ENCODE results near the gene NAPG.
"Not testable (repeated sequence)": the region's sequence is repeated elsewhere in the genome, so short reads cannot be mapped to it uniquely, and the experiment has no call there.

Gene NAPG

GRCh38 chr18:10574412-10574811, 48.6 kb downstream of the NAPG start:
- peak; percentile 53; the same call in 1 of the 2 replicates for TF ChIP-seq SPI1 (IDR thresholded peaks at IDR 0.05; ENCODE audit: borderline replicate concordance, low read depth)
- DNase-seq (ENCODE audit: low read depth in 1 of 2, low spot score in 1 of 2); H3K4me3 ChIP-seq (replicated peaks; ENCODE audit: insufficient read depth, low read length); H3K27me3 ChIP-seq (ENCODE audit: insufficient read depth, poor library complexity, severe bottlenecking); H3K27ac ChIP-seq (replicated peaks): not testable (repeated sequence)

GRCh38 chr18:10577842-10578572, 52.2 kb downstream of the NAPG start:
- not testable (repeated sequence) for H3K27me3 ChIP-seq (ENCODE audit: insufficient read depth, poor library complexity, severe bottlenecking); DNase-seq (ENCODE audit: low read depth in 1 of 2, low spot score in 1 of 2); H3K4me3 ChIP-seq (replicated peaks; ENCODE audit: insufficient read depth, low read length); H3K27ac ChIP-seq (replicated peaks)

GRCh38 chr18:10578573-10578899, 52.7 kb downstream of the NAPG start:
- H3K27ac ChIP-seq (replicated peaks); H3K27me3 ChIP-seq (ENCODE audit: insufficient read depth, poor library complexity, severe bottlenecking); H3K4me3 ChIP-seq (replicated peaks; ENCODE audit: insufficient read depth, low read length); DNase-seq (ENCODE audit: low read depth in 1 of 2, low spot score in 1 of 2): not testable (repeated sequence)

DNA sequence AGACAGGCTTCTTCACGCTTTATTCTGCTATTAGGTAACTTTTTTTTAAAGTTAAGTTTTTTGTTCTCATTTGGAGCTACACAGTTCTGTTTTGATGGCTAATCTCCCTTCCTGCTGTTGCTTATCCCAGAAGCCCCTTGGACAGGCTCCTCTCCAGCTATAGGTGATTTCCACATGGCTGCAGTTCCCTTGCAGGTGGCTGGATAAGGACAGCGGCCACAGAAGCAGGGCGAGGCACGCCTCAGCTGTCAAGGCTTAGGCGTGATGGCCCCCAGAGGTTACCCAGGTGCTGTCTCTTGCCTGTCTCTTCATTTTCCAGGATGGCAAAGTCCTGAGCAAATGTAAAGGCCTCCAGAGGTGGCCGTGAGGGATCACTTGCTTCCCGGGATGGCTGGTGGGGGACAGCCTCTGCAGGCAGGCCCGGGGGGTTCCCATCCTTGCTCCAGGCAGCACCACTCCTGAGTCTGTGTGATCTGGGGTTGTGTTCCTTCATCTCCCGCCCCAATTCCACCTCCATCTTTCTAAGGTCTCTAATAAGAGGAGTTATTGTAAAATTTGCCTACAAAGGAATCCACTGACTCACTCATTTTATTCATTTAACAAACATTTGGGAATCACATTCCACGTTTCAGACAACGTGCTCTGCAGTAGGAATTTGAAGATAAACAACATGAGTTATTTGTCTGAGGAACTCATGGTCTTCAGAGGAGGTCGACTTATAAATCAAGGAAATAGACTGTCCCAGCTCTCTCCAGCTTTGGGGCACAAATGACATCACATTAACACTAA, 53.4 kb downstream of the NAPG start:
- Histone ChIP-seq H3K27ac (replicated peaks) (no peak overlapping the region), H3K27me3 (ENCODE audit: insufficient read depth, poor library complexity, severe bottlenecking) (no peaks in the 10 kb centered on the region), H3K4me3 (replicated peaks; ENCODE audit: insufficient read depth, low read length) (no peak overlapping the region)
- DNase-seq (ENCODE audit: low read depth in 1 of 2, low spot score in 1 of 2): no peak
- TF ChIP-seq SPI1 (IDR thresholded peaks at IDR 0.05; ENCODE audit: borderline replicate concordance, low read depth): no peak
- no peak for TF ChIP-seq POLR2AphosphoS5 (IDR thresholded peaks at IDR 0.05; ENCODE audit: low read depth)
- no peak for TF ChIP-seq GABPA (IDR thresholded peaks at IDR 0.05; ENCODE audit: low read depth)
- no peak for TF ChIP-seq REST (IDR thresholded peaks at IDR 0.05; ENCODE audit: insufficient replicate concordance, low read depth)
- TF ChIP-seq, protein P1, sequence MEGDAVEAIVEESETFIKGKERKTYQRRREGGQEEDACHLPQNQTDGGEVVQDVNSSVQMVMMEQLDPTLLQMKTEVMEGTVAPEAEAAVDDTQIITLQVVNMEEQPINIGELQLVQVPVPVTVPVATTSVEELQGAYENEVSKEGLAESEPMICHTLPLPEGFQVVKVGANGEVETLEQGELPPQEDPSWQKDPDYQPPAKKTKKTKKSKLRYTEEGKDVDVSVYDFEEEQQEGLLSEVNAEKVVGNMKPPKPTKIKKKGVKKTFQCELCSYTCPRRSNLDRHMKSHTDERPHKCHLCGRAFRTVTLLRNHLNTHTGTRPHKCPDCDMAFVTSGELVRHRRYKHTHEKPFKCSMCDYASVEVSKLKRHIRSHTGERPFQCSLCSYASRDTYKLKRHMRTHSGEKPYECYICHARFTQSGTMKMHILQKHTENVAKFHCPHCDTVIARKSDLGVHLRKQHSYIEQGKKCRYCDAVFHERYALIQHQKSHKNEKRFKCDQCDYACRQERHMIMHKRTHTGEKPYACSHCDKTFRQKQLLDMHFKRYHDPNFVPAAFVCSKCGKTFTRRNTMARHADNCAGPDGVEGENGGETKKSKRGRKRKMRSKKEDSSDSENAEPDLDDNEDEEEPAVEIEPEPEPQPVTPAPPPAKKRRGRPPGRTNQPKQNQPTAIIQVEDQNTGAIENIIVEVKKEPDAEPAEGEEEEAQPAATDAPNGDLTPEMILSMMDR (IDR thresholded peaks at IDR 0.05; ENCODE audit: insufficient read depth, low read length): no peak

- Histone ChIP-seq H3K27me3 (ENCODE audit: insufficient read depth, poor library complexity, severe bottlenecking) (no peaks in the 10 kb centered on the region), H3K4me3 (replicated peaks; ENCODE audit: insufficient read depth, low read length) (no peak overlapping the region), H3K27ac (replicated peaks) (no peak overlapping the region)
- TF ChIP-seq, protein P1 (IDR thresholded peaks at IDR 0.05; ENCODE audit: insufficient read depth, low read length): no peak
- no peak for TF ChIP-seq GABPA (IDR thresholded peaks at IDR 0.05; ENCODE audit: low read depth)
- no peak for TF ChIP-seq REST (IDR thresholded peaks at IDR 0.05; ENCODE audit: insufficient replicate concordance, low read depth)
- TF ChIP-seq SPI1 (IDR thresholded peaks at IDR 0.05; ENCODE audit: borderline replicate concordance, low read depth): no peak
- no peak for TF ChIP-seq POLR2AphosphoS5 (IDR thresholded peaks at IDR 0.05; ENCODE audit: low read depth)
- no peak for DNase-seq (ENCODE audit: low read depth in 1 of 2, low spot score in 1 of 2)
These were observed 54.4 kb downstream of the NAPG start for GRCh38 chr18:10580215-10580614.
